ENCODE measurements around the gene MROH8.
"Not testable (repeated sequence)": the region's sequence is repeated elsewhere in the genome, so short reads cannot be mapped to it uniquely, and the experiment has no call there.

The MROH8 gene

DNA sequence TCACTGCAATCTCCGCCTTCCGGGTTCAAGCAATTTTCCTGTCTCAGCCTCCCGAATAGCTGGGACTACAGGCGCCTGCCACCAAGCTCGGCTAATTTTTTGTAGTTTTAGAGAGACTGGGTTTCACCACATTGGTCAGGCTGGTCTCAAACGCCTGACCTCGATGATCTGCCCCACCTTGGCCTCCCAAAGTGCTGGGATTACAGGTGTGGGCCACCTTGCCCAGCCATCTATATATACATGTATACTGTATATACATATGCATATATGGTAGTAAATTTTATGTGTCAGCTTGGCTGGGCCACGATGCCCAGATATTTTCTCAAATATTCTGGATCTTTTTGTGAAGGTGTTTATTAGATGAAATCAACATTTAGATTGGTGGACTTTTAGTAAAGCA is 102.3 kb downstream of the MROH8 start:
- DNase-seq, result no peak

DNA sequence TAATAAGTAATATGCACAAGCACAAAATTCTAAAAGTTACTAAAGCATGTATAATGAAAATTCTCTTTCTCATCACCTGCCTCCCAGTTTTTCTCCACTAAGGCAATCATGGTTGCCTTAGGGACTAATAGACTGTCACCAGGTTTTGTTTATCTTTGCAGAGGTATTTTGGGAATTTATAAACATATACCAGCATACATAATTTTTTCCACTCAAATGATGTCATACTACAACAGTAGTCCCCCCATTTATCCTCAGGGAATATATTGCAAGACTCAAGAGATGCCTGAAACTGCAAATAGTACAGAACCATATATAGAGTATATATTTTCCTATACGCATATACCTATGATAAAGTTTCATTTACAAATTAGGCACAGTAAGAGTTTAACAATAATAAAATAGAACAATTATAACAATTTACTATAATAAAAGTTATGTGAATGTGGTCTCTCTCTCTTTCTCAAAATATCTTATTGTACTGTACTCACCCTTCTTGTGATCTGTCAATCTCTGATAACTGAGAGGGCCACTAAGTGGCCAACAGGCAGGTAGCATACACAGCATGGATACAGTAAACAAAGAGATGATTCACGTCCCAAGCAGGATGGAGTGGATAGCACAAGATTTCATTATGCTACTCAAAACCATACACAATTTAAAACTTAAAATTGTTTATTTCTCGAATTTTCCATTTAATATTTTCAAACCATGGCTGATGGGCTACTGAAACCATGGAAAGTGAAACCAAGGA is 103.2 kb downstream of the MROH8 start:
- DNase-seq, result no peak

DNA sequence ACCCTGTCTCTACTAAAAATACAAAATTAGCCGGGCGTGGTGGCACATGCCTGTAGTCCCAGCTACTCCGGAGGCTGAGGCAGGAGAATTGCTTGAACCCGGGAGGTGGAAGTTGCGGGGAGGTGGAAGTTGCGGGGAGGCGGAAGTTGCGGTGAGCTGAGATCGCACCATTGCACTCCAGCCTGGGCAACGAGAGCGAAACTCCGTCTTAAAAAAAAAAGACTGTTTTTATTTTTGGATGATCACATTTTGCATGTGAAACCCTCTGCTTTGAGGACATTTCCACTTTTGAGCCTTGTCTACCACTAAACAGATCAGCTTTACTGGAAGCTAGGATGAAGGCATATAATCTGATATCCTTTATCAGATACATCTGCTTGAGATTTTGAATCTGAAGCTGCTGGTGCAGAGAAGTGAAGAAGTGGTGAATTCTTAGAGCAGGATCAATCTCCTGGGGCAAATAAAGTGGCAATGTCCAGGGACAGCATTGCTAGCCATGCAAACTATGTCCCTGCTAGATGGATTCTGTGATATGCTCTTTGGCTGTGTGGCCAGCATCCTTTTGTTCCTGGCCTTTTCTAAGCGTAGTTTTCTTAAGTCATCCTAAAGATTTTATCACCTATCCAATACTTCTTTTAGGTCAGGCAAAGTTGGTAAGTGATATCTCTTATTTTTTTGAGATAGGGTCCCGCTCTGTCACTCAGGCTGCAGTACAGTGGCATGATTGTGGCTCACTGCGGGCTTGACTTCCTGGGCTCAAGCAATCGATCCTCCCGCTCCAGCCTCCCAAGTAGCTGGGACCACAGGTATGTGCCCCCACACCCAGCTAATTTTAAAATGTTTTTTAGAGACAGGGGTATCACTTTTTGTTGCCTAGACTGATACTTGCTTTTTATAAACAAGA is 106.8 kb downstream of the MROH8 start:
- DNase-seq, result no peak

DNA sequence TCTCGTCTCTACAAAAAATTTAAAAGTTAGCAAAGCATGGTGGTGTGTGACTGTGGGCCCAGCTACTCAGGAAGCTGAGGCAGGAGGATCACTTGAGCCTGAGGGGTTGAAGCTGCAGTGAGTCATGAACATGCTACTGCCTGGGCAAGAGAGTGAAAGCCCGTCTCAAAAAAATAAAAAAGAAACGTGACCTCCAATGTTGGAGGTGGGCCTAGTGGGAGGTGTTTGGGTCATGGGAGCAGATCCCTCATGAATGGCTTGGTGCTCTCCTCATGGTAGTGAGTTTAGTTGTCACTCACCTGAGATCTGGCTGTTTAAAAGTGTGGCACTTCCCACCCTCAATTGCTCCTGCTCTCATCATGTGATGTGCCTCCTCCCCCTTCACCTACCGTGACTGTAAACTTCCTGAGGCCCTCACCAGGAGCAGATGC is 107.9 kb downstream of the MROH8 start:
- DNase-seq, result no peak

DNA sequence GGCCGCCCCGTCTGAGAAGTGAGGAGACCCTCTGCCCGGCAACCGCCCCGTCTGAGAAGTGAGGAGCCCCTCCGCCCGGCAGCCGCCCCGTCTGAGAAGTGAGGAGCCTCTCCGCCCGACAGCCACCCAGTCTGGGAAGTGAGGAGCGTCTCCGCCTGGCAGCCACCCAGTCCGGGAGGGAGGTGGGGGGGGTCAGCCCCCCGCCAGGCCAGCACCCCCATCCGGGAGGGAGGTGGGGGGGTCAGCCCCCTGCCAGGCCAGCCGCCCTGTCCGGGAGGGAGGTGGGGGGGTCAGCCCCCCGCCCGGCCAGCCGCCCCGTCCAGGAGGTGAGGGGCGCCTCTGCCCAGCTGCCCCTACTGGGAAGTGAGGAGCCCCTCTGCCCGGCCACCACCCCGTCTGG is 109.8 kb downstream of the MROH8 start:
- not testable (repeated sequence) for DNase-seq

DNA sequence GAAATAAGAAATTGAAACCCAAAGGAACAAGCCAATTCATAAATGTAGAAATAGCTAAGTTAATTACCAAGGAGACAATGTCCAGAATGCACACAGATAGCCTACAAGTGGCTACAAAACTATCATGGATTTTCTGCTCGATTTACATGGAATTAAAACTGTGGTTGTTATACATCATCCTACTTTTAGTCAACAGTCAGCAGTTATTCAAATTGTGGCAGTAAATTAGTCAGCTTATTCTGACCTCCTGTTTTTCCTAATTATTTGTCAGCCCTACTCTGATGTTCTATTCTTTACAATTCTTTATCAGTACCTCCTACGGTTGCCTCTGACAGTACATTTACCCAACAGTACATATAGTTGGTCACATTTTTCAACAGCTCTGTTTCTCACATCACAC is 113.2 kb downstream of the MROH8 start:
- no peak for DNase-seq

DNA sequence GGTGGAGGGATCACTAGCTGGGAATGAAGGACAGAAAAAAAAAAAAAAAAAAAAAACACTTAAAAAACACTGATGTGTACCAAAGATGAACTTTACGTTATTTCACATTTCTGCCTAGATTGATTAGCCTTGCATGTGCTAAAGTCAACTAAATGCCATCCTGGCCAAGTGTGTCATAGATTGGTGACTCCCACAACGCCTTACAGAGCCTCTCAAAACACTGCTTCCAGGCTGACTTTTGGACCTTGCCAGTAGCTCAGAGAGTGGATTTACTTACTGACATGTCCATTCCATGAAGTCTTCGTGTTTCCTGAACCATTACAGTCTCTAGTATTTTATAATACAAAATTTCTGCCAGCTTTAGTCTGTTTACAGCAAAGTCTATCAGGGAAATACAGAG is 124.1 kb downstream of the MROH8 start:
- no peak for DNase-seq

DNA sequence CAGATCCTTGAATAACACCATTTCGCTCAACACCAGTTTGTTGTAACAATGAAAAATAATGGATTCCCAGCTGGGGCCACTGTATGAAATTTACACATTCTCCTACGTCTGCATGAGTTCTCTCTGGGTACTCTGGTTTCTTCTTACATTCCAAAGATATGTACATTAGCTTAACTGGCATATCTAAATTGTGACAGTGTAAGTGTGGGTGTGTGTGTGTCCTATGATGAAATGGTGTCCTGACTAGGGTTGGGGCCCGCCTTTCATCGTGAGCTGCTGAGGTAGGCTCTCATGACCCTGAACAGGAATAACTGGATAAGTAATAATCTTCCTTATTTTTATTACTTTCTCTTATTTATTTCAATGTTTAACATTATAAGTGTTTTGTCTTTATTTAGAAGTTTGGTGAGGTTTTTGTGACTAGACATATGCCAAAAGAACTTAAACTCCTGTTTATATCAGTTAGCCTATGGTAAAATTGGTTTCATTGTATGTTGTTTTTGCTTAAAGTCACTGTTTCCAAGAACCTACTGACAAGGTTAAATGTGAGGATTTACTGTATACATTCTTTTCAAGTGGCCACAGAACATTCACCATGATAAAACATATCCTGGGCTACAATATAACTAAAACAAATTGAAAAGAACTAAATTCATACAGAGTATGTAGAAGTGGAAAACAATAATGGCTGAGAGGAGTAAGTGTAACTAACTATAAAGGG is 126.0 kb downstream of the MROH8 start:
- DNase-seq, result no peak
